NCI-H345 treated with DMSO at 0.1 percent for 48 hours (cell line): Measurements from ENCODE around the gene SSU72.

Experiments used
- DNase-seq: peaks from one replicate; lab custom pipeline; 2025; ENCODE audit not compliant: unreplicated experiment; lab: John Stamatoyannopoulos, UW

Gene SSU72

GRCh38 chr1:1612104-1612400 lies 37.4 kb upstream of the SSU72 start:
- DNase-seq = no peak

GRCh38 chr1:1610796-1611195 lies 36.1 kb upstream of the SSU72 start:
- DNase-seq = no peak

- no peak for DNase-seq
Measured at GRCh38 chr1:1609822-1610485, 35.3 kb upstream of the SSU72 start.

GRCh38 chr1:1606232-1606631 lies 31.6 kb upstream of the SSU72 start:
- no peak for DNase-seq

- no peak for DNase-seq
Measured at GRCh38 chr1:1605724-1606123, 31.1 kb upstream of the SSU72 start.

GRCh38 chr1:1605034-1605591 lies 30.4 kb upstream of the SSU72 start:
- DNase-seq = no peak

GRCh38 chr1:1604374-1605033 lies 29.8 kb upstream of the SSU72 start:
- DNase-seq = no peak

- no peak for DNase-seq
Measured at GRCh38 chr1:1603671-1604373, 29.2 kb upstream of the SSU72 start.

- no peak for DNase-seq
Measured at GRCh38 chr1:1602968-1603506, 28.4 kb upstream of the SSU72 start.

- DNase-seq = no peak
Measured at GRCh38 chr1:1602304-1602967, 27.8 kb upstream of the SSU72 start.

- DNase-seq = no peak
Measured at GRCh38 chr1:1601564-1602303, 27.1 kb upstream of the SSU72 start.

GRCh38 chr1:1600861-1601563 lies 26.3 kb upstream of the SSU72 start:
- DNase-seq = no peak

- no peak for DNase-seq
Measured at GRCh38 chr1:1599935-1600860, 25.5 kb upstream of the SSU72 start, which contains the start of gene FNDC10. TSS of gene FNDC10 (minus strand) at chr1:1600135. CDS start at chr1:1600015, 120 bp downstream.

- no peak for DNase-seq
Measured at GRCh38 chr1:1599030-1599934, 24.6 kb upstream of the SSU72 start.

GRCh38 chr1:1598720-1599029 lies 24.0 kb upstream of the SSU72 start:
- no peak for DNase-seq

GRCh38 chr1:1598051-1598719 lies 23.5 kb upstream of the SSU72 start:
- DNase-seq = no peak

- no peak for DNase-seq
Measured at GRCh38 chr1:1597275-1597930, 22.7 kb upstream of the SSU72 start.
